CD4-positive, alpha-beta memory T cell (primary cell): ENCODE measurements around the gene SLC17A1. TPM values are rescaled to one million over a fixed set of nuclear protein-coding genes. Genes with fewer than 3 reads are reported as not detected.

Experiments used
- CTCF ChIA-PET: fragments of 350-600 bp; sonication (Branson Sonifier 250); formaldehyde crosslinking; loops from one replicate; lab custom pipeline; 2021; ENCODE audit warnings: inconsistent platforms; ENCODE audit not compliant: partially characterized antibody; lab: Charles Lee
- POLR2A ChIA-PET: fragments of 350-600 bp; sonication (Branson Sonifier 250); formaldehyde crosslinking; loops from one replicate; lab custom pipeline; 2021; ENCODE audit not compliant: partially characterized antibody; lab: Charles Lee
- DNase-seq, 5 donors: peaks; one replicate each; pipeline versions ENCODE4 v3.0.0 to v3.0.0-alpha.2; 2020 to 2022; ENCODE audit warnings: mixed read lengths in 1 of 5
- H3K27ac ChIP-seq: one replicate; pipeline ENCODE4 v1.7.0; 2013; ENCODE audit warnings: low read depth, low read length
- H3K27me3 ChIP-seq: 2 replicates; pipeline ENCODE4 v1.7.0; 2013; ENCODE audit warnings: mild to moderate bottlenecking, low read length, moderate library complexity; ENCODE audit not compliant: insufficient read depth
- H3K36me3 ChIP-seq: 2 replicates; pipeline ENCODE4 v1.7.0; 2013; ENCODE audit warnings: mild to moderate bottlenecking, low read length, moderate library complexity; ENCODE audit not compliant: insufficient read depth
- H3K4me1 ChIP-seq: 2 replicates; pipeline ENCODE4 v1.7.0; 2013; ENCODE audit warnings: mild to moderate bottlenecking, low read length, moderate library complexity; ENCODE audit not compliant: insufficient read depth
- H3K4me3 ChIP-seq, 2 donors: one replicate each; pipeline ENCODE4 v1.7.0; 2013; ENCODE audit warnings: low read length in 2 of 2, mild to moderate bottlenecking in 1 of 2
- H3K9me3 ChIP-seq, 2 donors: one replicate each; pipeline ENCODE4 v1.7.0; 2013; ENCODE audit warnings: low read length in 2 of 2, control low read depth in 1 of 2; ENCODE audit not compliant: control insufficient read depth in 1 of 2
- H3K27ac Mint-ChIP-seq, 7 donors: one replicate each; pipeline ENCODE4 v1.8.0; 2020 to 2021; ENCODE audit warnings: mixed read lengths in 7 of 7, mild to moderate bottlenecking in 6 of 7, inconsistent platforms in 3 of 7, moderate library complexity in 3 of 7
- H3K27me3 Mint-ChIP-seq, 2 donors: one replicate each; pipeline ENCODE4 v1.8.0; 2020 to 2021; ENCODE audit warnings: mixed read lengths in 2 of 2
- H3K36me3 Mint-ChIP-seq, 2 donors: one replicate each; pipeline ENCODE4 v1.8.0; 2020 to 2021; ENCODE audit warnings: mixed read lengths in 2 of 2, inconsistent platforms in 1 of 2, mild to moderate bottlenecking in 1 of 2
- H3K4me1 Mint-ChIP-seq, 4 donors: one replicate each; pipeline ENCODE4 v1.8.0; 2020 to 2021; ENCODE audit warnings: mixed read lengths in 4 of 4, mild to moderate bottlenecking in 1 of 4
- H3K4me3 Mint-ChIP-seq, 8 donors: one replicate each; pipeline ENCODE4 v1.8.0; 2020 to 2021; ENCODE audit warnings: mixed read lengths in 8 of 8, mild to moderate bottlenecking in 7 of 8, moderate library complexity in 6 of 8, inconsistent platforms in 3 of 8
- H3K9me3 Mint-ChIP-seq, 8 donors: one replicate each; pipeline ENCODE4 v1.8.0; 2020 to 2021; ENCODE audit warnings: mixed read lengths in 8 of 8, mild to moderate bottlenecking in 5 of 8, inconsistent platforms in 3 of 8, moderate library complexity in 1 of 8
- intact Hi-C: fragments of 100-400 bp; cut with micrococcal nuclease; formaldehyde crosslinking; loops from one replicate; pipeline ENCODE4 v1.15.1; 2023
- polyA plus RNA-seq, 2 donors: library from polyadenylated mRNA; unstranded; fragments of 300-500 nt; fragmentation: Illumina TruSeq; gene quantifications; one replicate each; pipeline ENCODE4 v1.2.3, GENCODE V29; 2021
- total RNA-seq, 2 experiments: library from RNA; stranded (reverse); gene quantifications; one replicate each; pipeline ENCODE4 v1.2.3, GENCODE V29; 2021

The SLC17A1 gene
- total and polyA plus RNA-seq, 4 experiments from 2014 or later, result 0.19 TPM; not detected in 3

- POLR2A ChIA-PET, result no interaction called here
- no peaks in the 10 kb centered on the region for H3K4me1 ChIP-seq
- Mint-ChIP-seq H3K27me3 (peaks cover 6 to 11% of the 10 kb centered on the region in 2 donors), H3K27ac (no peak overlapping the region), H3K9me3 (peaks cover 0 to 2% (median 0%) of the 10 kb centered on the region in 8 donors), H3K36me3 (no peaks in the 10 kb centered on the region), H3K4me3 (no peak overlapping the region), H3K4me1 (no peaks in the 10 kb centered on the region)
- CTCF ChIA-PET, result no interaction called here
- no peaks in the 10 kb centered on the region for H3K36me3 ChIP-seq
- no peaks in the 10 kb centered on the region for H3K9me3 ChIP-seq
- H3K27ac ChIP-seq, result no peak overlapping the region
- intact Hi-C loops, result no loop called here
- H3K27me3 ChIP-seq, result no peaks in the 10 kb centered on the region
- no peak overlapping the region for H3K4me3 ChIP-seq
- no peak for DNase-seq
Measured at GRCh38 chr6:25833136-25833535, 1.3 kb upstream of the SLC17A1 start.

GRCh38 chr6:25832670-25833069 lies 818 bp upstream of the SLC17A1 start:
- no peaks in the 10 kb centered on the region for H3K36me3 ChIP-seq
- CTCF ChIA-PET, result no interaction called here
- Mint-ChIP-seq H3K4me1 (no peaks in the 10 kb centered on the region), H3K4me3 (no peak overlapping the region), H3K36me3 (no peaks in the 10 kb centered on the region), H3K27me3 (peaks cover 9 to 13% of the 10 kb centered on the region in 2 donors), H3K9me3 (peaks cover 0 to 3% (median 0%) of the 10 kb centered on the region in 8 donors), H3K27ac (no peak overlapping the region)
- H3K4me1 ChIP-seq, result no peaks in the 10 kb centered on the region
- POLR2A ChIA-PET, result no interaction called here
- H3K27me3 ChIP-seq, result no peaks in the 10 kb centered on the region
- H3K27ac ChIP-seq, result no peak overlapping the region
- no peak overlapping the region for H3K4me3 ChIP-seq
- DNase-seq, result no peak
- intact Hi-C loops, result no loop called here
- H3K9me3 ChIP-seq, result no peaks in the 10 kb centered on the region

DNA sequence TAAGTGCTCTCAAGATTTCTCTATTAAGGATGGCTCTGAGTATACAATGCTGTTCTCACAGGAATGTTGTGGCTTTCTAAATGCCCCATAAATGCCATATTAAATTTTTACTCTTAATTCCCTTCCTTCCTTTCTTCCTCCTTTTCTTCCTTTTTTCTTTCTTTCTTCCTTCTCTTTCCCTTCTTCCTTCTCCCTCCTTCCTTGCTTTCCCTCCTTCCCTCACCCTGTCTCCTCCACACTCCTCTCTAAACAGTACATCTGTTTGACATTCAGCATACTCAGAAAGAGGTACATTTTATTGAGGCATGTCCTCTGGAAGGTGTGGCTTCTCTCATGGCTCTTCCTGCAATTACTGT lies 433 bp upstream of the SLC17A1 start:
- Mint-ChIP-seq H3K9me3 (peaks cover 0 to 3% (median 0%) of the 10 kb centered on the region in 8 donors), H3K27ac (no peak overlapping the region), H3K36me3 (no peaks in the 10 kb centered on the region), H3K4me1 (no peaks in the 10 kb centered on the region), H3K27me3 (peaks cover 10 to 16% of the 10 kb centered on the region in 2 donors), H3K4me3 (no peak overlapping the region)
- POLR2A ChIA-PET, result no interaction called here
- Histone ChIP-seq H3K27me3 (no peaks in the 10 kb centered on the region), H3K36me3 (no peaks in the 10 kb centered on the region), H3K4me3 (no peak overlapping the region), H3K4me1 (no peaks in the 10 kb centered on the region), H3K9me3 (no peaks in the 10 kb centered on the region), H3K27ac (no peak overlapping the region)
- CTCF ChIA-PET, result no interaction called here
- intact Hi-C loops, result no loop called here
- DNase-seq, result no peak

DNA sequence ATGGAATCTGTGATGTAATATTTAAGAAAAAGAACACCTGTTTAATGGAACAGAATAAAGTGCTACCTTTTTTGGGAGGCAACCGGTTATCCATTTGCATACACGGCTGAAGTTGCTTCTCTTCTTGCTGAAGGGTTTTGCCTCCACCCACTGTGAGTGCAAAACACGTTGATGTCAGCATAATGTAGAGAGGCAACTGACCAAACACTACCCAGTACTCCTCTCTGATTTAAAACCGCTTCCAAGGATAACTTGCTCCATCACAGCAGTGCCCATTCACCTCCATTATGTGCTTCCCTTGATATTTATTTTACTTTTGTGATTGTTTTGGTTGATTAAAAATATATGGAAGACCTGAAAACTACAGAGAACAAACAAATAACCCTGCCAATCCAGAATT lies 1.4 kb downstream of the SLC17A1 start:
- Histone ChIP-seq H3K36me3 (no peaks in the 10 kb centered on the region), H3K4me3 (no peak overlapping the region), H3K27ac (no peak overlapping the region), H3K4me1 (no peaks in the 10 kb centered on the region), H3K27me3 (no peaks in the 10 kb centered on the region), H3K9me3 (no peaks in the 10 kb centered on the region)
- H3K36me3 Mint-ChIP-seq, result no peaks in the 10 kb centered on the region
- no peak for DNase-seq
- peaks cover 12 to 20% of the 10 kb centered on the region in 2 donors for H3K27me3 Mint-ChIP-seq
- ChIA-PET CTCF (no interaction called here), POLR2A (no interaction called here)
- H3K27ac Mint-ChIP-seq, result no peak overlapping the region
- H3K9me3 Mint-ChIP-seq, result peaks cover 0 to 12% (median 8%) of the 10 kb centered on the region in 8 donors
- intact Hi-C loops, result no loop called here
- no peak overlapping the region for H3K4me3 Mint-ChIP-seq
- no peaks in the 10 kb centered on the region for H3K4me1 Mint-ChIP-seq

DNA sequence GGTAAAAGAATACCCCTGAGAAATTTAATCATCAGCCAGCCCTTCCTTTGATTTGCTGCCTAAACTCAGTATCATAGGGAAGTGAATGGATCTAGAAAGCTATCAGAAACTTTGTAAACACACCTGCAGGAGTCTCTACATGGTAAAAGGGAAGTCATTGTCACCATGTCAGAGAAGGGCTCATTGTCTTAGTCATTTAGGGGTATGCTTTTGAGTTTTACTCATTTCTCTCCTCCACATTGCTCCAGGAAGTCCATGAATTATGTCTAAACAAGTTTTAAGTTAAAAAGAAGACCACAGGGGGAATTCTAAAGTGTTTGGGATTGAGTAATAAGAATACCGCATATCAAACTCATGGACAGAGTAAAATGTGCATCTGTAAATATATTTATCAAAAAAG lies 2.5 kb downstream of the SLC17A1 start:
- no peaks in the 10 kb centered on the region for H3K9me3 ChIP-seq
- Mint-ChIP-seq H3K9me3 (peaks cover 0 to 18% (median 12%) of the 10 kb centered on the region in 8 donors), H3K4me1 (no peaks in the 10 kb centered on the region), H3K27ac (no peak overlapping the region), H3K36me3 (no peaks in the 10 kb centered on the region), H3K4me3 (no peak overlapping the region), H3K27me3 (peaks cover 12 to 21% of the 10 kb centered on the region in 2 donors)
- ChIA-PET POLR2A (no interaction called here), CTCF (interaction anchor here (0.7 kb wide), 1 partner anchor 606 kb away, joined by 3 read pairs; no protein-coding TSS in a partner anchor)
- H3K27ac ChIP-seq, result no peak overlapping the region
- no peaks in the 10 kb centered on the region for H3K4me1 ChIP-seq
- intact Hi-C loops, result no loop called here
- DNase-seq, result no peak
- H3K4me3 ChIP-seq, result no peak overlapping the region
- no peaks in the 10 kb centered on the region for H3K27me3 ChIP-seq
- no peaks in the 10 kb centered on the region for H3K36me3 ChIP-seq

DNA sequence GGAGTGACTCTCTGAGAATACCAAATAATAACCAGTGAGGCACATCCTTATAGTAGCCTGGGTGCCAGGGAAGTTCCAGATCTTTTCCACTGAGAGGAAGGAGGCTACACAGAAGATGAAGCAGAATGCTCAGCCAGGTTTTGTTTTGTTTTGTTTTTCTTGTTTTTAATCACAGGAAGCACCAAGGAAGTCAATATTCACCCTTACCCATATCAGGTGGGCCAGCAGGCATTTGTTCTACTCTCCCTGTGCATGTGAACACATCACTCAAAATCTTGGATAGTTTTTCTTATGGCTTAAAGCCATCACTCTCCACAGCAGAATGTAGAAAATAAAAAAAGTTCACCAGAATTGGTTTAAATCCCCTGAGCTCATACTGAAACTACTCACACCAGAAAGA lies 10.5 kb downstream of the SLC17A1 start:
- no peak overlapping the region for H3K4me3 Mint-ChIP-seq
- H3K36me3 Mint-ChIP-seq, result no peaks in the 10 kb centered on the region
- no peak overlapping the region for H3K27ac Mint-ChIP-seq
- no peak for DNase-seq
- ChIA-PET POLR2A (no interaction called here), CTCF (interaction anchor here (1.0 kb wide), 1 partner anchor 32 kb away, joined by 4 read pairs; no protein-coding TSS in a partner anchor)
- Histone ChIP-seq H3K9me3 (no peaks in the 10 kb centered on the region), H3K27me3 (no peaks in the 10 kb centered on the region), H3K27ac (no peak overlapping the region), H3K36me3 (no peaks in the 10 kb centered on the region), H3K4me1 (no peaks in the 10 kb centered on the region), H3K4me3 (no peak overlapping the region)
- peaks cover 5 to 6% of the 10 kb centered on the region in 2 donors for H3K27me3 Mint-ChIP-seq
- intact Hi-C loops, result no loop called here
- H3K9me3 Mint-ChIP-seq, result peaks cover 0 to 18% (median 11%) of the 10 kb centered on the region in 8 donors
- H3K4me1 Mint-ChIP-seq, result peaks cover 0 to 6% (median under 1%) of the 10 kb centered on the region in 4 donors

- intact Hi-C loops, result no loop called here
Measured at GRCh38 chr6:25816252-25816651, 15.6 kb downstream of the SLC17A1 start.

More at GRCh38 chr6:25816252-25816651, 15.6 kb downstream of the SLC17A1 start:
- no peak overlapping the region for H3K4me3 ChIP-seq
- Mint-ChIP-seq H3K4me3 (no peak overlapping the region), H3K27ac (no peak overlapping the region), H3K36me3 (no peaks in the 10 kb centered on the region), H3K9me3 (peaks cover 0 to 5% (median 3%) of the 10 kb centered on the region in 8 donors), H3K4me1 (no peaks in the 10 kb centered on the region), H3K27me3 (peaks cover 1 to 5% of the 10 kb centered on the region in 2 donors)
- no peak overlapping the region for H3K27ac ChIP-seq
- CTCF ChIA-PET, result interaction anchor here (1.7 kb wide), 1 partner anchor 27 kb away, joined by 3 read pairs; no protein-coding TSS in a partner anchor
- H3K9me3 ChIP-seq, result no peaks in the 10 kb centered on the region
- H3K27me3 ChIP-seq, result no peaks in the 10 kb centered on the region
- no peaks in the 10 kb centered on the region for H3K4me1 ChIP-seq
- H3K36me3 ChIP-seq, result no peaks in the 10 kb centered on the region
- DNase-seq, result no peak
- POLR2A ChIA-PET, result no interaction called here
